SK-N-SH (cell line): Measurements from ENCODE around the gene TMPRSS11D. TPM values are rescaled to one million over a fixed set of nuclear protein-coding genes. Genes with fewer than 3 reads are reported as not detected.

Experiments used
- CTCF ChIA-PET: fragments of 300-600, 350-600 bp; formaldehyde crosslinking; extraction: SDS; loops from one replicate; lab custom pipeline; 2021; lab: Yijun Ruan, JAX
- POLR2A ChIA-PET: fragments of 350-600 bp; sonication (Branson Sonifier 250); formaldehyde crosslinking; extraction: SDS; loops from one replicate; lab custom pipeline; 2020; ENCODE audit warnings: antibody characterized with exemption, inconsistent platforms; lab: Yijun Ruan, JAX
- DNase-seq: peaks from one replicate; pipeline ENCODE4 v3.0.0; 2012
- H2AFZ ChIP-seq: fragments of 200-600 bp; sonication (generic); 2 replicates; pipeline ENCODE4 v1.8.1; 2016; ENCODE audit warnings: antibody characterized with exemption, mild to moderate bottlenecking, low read depth
- H3F3A ChIP-seq: fragments of 200-600 bp; sonication (generic); replicated peaks from 2 replicates; pipeline ENCODE3; 2016; ENCODE audit warnings: antibody characterized with exemption, mild to moderate bottlenecking; ENCODE audit not compliant: insufficient read depth
- H3K27ac ChIP-seq, 2 experiments: fragments of 200-500 bp in 1 of 2; fragments of 200-600 bp in 1 of 2; sonication (Bioruptor generic) in 1 of 2; sonication (generic), shearing (Covaris generic) in 1 of 2; 2 replicates each; pipeline versions ENCODE4 v1.5.1 to v1.6.1; 2014 to 2016; ENCODE audit warnings: low read depth in 2 of 2, inconsistent platforms in 1 of 2, low read length in 1 of 2, mild to moderate bottlenecking in 1 of 2, mixed read lengths in 1 of 2
- H3K27me3 ChIP-seq: fragments of 200-600 bp; sonication (generic), shearing (Covaris generic); 2 replicates; pipeline ENCODE4 v1.6.1; 2016; ENCODE audit warnings: mixed run types; ENCODE audit not compliant: insufficient read depth
- H3K36me3 ChIP-seq, 2 experiments: fragments of 200-500 bp in 1 of 2; fragments of 200-600 bp in 1 of 2; sonication (Bioruptor generic) in 1 of 2; sonication (generic) in 1 of 2; replicated peaks in 1 of 2; 2 replicates each; pipeline versions ENCODE3 to v1.5.1; 2014 to 2016; ENCODE audit warnings: low read length in 1 of 2, mild to moderate bottlenecking in 1 of 2; ENCODE audit not compliant: insufficient read depth in 2 of 2, control insufficient read depth in 1 of 2
- H3K4me1 ChIP-seq, 2 experiments: fragments of 200-500 bp in 1 of 2; fragments of 200-600 bp in 1 of 2; sonication (Bioruptor generic) in 1 of 2; sonication (generic), shearing (Covaris generic) in 1 of 2; 2 replicates each; pipeline versions ENCODE4 v1.5.1 to v1.6.1; 2014 to 2016; ENCODE audit warnings: low read depth in 1 of 2, low read length in 1 of 2, mixed run types in 1 of 2; ENCODE audit not compliant: insufficient read depth in 2 of 2, control insufficient read depth in 1 of 2
- H3K4me2 ChIP-seq: fragments of 200-600 bp; sonication (generic), shearing (Covaris generic); 2 replicates; pipeline ENCODE4 v1.6.1; 2017; ENCODE audit warnings: mixed run types
- H3K4me3 ChIP-seq, 2 experiments: fragments of 200-500 bp in 1 of 2; fragments of 200-600 bp in 1 of 2; sonication (Bioruptor generic) in 1 of 2; sonication (generic), shearing (Covaris generic) in 1 of 2; 2 replicates each; pipeline versions ENCODE4 v1.5.1 to v1.8.1; 2014 to 2016; ENCODE audit warnings: low read depth in 2 of 2, inconsistent platforms in 1 of 2, low read length in 1 of 2, mild to moderate bottlenecking in 1 of 2, mixed read lengths in 1 of 2, moderate library complexity in 1 of 2
- H3K79me2 ChIP-seq: fragments of 200-600 bp; sonication (generic); 2 replicates; pipeline ENCODE4 v1.8.1; 2017; ENCODE audit warnings: mild to moderate bottlenecking; ENCODE audit not compliant: insufficient read depth
- H3K9ac ChIP-seq: fragments of 200-600 bp; sonication (generic); 2 replicates; pipeline ENCODE4 v1.6.1; 2017; ENCODE audit warnings: mixed run types
- H3K9me2 ChIP-seq: fragments of 200-600 bp; sonication (generic); 2 replicates; pipeline ENCODE4 v1.6.1; 2017; ENCODE audit warnings: mixed run types
- H3K9me3 ChIP-seq: fragments of 200-600 bp; sonication (generic); 2 replicates; pipeline ENCODE4 v1.6.1; 2017; ENCODE audit warnings: mixed run types, mild to moderate bottlenecking, moderate library complexity
- H4K20me1 ChIP-seq: fragments of 200-600 bp; sonication (generic); 2 replicates; pipeline ENCODE4 v1.6.1; 2017; ENCODE audit warnings: mild to moderate bottlenecking, mixed run types; ENCODE audit not compliant: insufficient read depth
- ELF1 ChIP-seq: IDR thresholded peaks from 2 replicates; pipeline ENCODE4 v1.4.0; 2012
- EP300 ChIP-seq, 2 experiments: IDR thresholded peaks; 2 replicates each; pipeline versions ENCODE4 v1.4.0 to v1.6.1; 2012; ENCODE audit warnings: borderline replicate concordance in 1 of 2, low read depth in 1 of 2, low read length in 1 of 2
- EZH2phosphoT487 ChIP-seq: fragments of 200-600 bp; sonication (generic); IDR thresholded peaks from 2 replicates; pipeline ENCODE4 v1.6.1; 2017; ENCODE audit warnings: low read depth, mixed run types, mild to moderate bottlenecking, antibody characterized with exemption, moderate library complexity, borderline replicate concordance
- NFIC ChIP-seq: IDR thresholded peaks from 2 replicates; pipeline ENCODE4 v1.4.0; 2012; ENCODE audit warnings: borderline replicate concordance
- NRF1 ChIP-seq: IDR thresholded peaks from 2 replicates; pipeline ENCODE4 v1.6.1; 2012; ENCODE audit warnings: low read depth, mild to moderate bottlenecking, low read length
- POLR2AphosphoS5 ChIP-seq: IDR thresholded peaks from 2 replicates; pipeline ENCODE4 v1.6.1; 2012; ENCODE audit warnings: low read depth, low read length
- RCOR1 ChIP-seq: fragments of 150-350 bp; IDR thresholded peaks from 2 replicates; pipeline ENCODE4 v1.6.1; 2017; ENCODE audit warnings: antibody characterized with exemption, low read length
- RFX5 ChIP-seq: IDR thresholded peaks from 2 replicates; pipeline ENCODE4 v1.6.1; 2012; ENCODE audit warnings: mild to moderate bottlenecking, improper control_type of control experiment, low read length
- RXRA ChIP-seq: IDR thresholded peaks from 2 replicates; pipeline ENCODE4 v1.4.0; 2012; ENCODE audit warnings: low read depth, mild to moderate bottlenecking, borderline replicate concordance
- SMC3 ChIP-seq: IDR thresholded peaks from 2 replicates; pipeline ENCODE4 v1.6.1; 2012; ENCODE audit warnings: low read depth, low read length, improper control_type of control experiment
- TAF1 ChIP-seq: IDR thresholded peaks from 2 replicates; pipeline ENCODE4 v1.6.1; 2012; ENCODE audit warnings: low read depth, mild to moderate bottlenecking, low read length, moderate library complexity, borderline replicate concordance
- whole genome bisulfite sequencing: methylation state at CpG from one replicate; pipeline ENCODE4 v1.1.6; 2017; ENCODE audit warnings: low lambda C conversion rate; 5-methylcytosine and 5-hydroxymethylcytosine counted together
- polyA plus RNA-seq, 3 experiments: library from polyadenylated mRNA; depleted of rRNA; stranded (reverse); fragments of >200 nt; gene quantifications; 2 replicates each; pipeline ENCODE4 v1.2.3, GENCODE V29; 2012
- TF ChIP-seq, protein P1 (sequence below): IDR thresholded peaks from 2 replicates; pipeline ENCODE4 v1.4.0; 2012; ENCODE audit warnings: low read depth
- TF ChIP-seq, protein P2 (sequence below): IDR thresholded peaks from 2 replicates; pipeline ENCODE4 v1.6.1; 2012; ENCODE audit warnings: mild to moderate bottlenecking, low read depth, low read length, moderate library complexity
- TF ChIP-seq, protein P3 (sequence below): IDR thresholded peaks from 2 replicates; pipeline ENCODE4; 2012
- TF ChIP-seq, protein P4 (sequence below): fragments of 150-350 bp; IDR thresholded peaks from 2 replicates; pipeline ENCODE4 v1.6.1; 2017; ENCODE audit warnings: antibody characterized with exemption, low read length, low read depth, borderline replicate concordance

Gene TMPRSS11D
- polyA plus RNA-seq, 1 of the 3 experiments (the other 2 are of a cell fraction) = 0.02 TPM

DNA sequence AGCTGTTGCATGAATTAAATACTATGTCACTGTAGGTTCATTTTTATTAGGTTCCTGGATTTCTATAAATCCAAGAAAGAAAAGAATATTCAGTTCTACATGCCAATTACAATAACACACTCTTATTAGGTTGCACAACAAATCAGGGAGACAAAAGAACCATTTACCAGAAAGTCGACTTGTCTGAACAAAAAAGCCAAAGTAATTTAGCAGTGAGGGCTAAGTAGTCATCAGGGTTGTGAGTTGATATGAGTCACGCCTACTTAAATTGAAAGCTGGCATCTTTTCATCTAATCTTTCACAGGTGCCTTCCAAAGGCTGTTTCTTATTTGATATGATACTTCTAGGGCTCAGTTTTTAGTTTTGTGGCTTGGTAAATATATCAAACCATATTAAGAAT lies 104.2 kb downstream of the TMPRSS11D start:
- Histone ChIP-seq H3K9me3 (no peaks in the 10 kb centered on the region), H3K9ac (no peak overlapping the region), H3K27ac (no peak overlapping the region), H3K9me2 (no peaks in the 10 kb centered on the region; the same call in 1 of the 2 replicates), H3K4me2 (no peak overlapping the region), H3K79me2 (no peaks in the 10 kb centered on the region)
- TF ChIP-seq SMC3 (no peak), NFIC (no peak), EP300 (IDR thresholded peaks at IDR 0.05; ENCODE audit: borderline replicate concordance in 1 of 2, low read depth in 1 of 2, low read length in 1 of 2) (no peak), EZH2phosphoT487 (no peak), ELF1 (no peak), RXRA (no peak), NRF1 (no peak), POLR2AphosphoS5 (no peak), TAF1 (no peak), RFX5 (no peak), RCOR1 (no peak)
- TF ChIP-seq, protein P1, sequence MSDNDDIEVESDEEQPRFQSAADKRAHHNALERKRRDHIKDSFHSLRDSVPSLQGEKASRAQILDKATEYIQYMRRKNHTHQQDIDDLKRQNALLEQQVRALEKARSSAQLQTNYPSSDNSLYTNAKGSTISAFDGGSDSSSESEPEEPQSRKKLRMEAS = no peak
- TF ChIP-seq, protein P2, sequence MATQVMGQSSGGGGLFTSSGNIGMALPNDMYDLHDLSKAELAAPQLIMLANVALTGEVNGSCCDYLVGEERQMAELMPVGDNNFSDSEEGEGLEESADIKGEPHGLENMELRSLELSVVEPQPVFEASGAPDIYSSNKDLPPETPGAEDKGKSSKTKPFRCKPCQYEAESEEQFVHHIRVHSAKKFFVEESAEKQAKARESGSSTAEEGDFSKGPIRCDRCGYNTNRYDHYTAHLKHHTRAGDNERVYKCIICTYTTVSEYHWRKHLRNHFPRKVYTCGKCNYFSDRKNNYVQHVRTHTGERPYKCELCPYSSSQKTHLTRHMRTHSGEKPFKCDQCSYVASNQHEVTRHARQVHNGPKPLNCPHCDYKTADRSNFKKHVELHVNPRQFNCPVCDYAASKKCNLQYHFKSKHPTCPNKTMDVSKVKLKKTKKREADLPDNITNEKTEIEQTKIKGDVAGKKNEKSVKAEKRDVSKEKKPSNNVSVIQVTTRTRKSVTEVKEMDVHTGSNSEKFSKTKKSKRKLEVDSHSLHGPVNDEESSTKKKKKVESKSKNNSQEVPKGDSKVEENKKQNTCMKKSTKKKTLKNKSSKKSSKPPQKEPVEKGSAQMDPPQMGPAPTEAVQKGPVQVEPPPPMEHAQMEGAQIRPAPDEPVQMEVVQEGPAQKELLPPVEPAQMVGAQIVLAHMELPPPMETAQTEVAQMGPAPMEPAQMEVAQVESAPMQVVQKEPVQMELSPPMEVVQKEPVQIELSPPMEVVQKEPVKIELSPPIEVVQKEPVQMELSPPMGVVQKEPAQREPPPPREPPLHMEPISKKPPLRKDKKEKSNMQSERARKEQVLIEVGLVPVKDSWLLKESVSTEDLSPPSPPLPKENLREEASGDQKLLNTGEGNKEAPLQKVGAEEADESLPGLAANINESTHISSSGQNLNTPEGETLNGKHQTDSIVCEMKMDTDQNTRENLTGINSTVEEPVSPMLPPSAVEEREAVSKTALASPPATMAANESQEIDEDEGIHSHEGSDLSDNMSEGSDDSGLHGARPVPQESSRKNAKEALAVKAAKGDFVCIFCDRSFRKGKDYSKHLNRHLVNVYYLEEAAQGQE = no peak
- TF ChIP-seq, protein P3, sequence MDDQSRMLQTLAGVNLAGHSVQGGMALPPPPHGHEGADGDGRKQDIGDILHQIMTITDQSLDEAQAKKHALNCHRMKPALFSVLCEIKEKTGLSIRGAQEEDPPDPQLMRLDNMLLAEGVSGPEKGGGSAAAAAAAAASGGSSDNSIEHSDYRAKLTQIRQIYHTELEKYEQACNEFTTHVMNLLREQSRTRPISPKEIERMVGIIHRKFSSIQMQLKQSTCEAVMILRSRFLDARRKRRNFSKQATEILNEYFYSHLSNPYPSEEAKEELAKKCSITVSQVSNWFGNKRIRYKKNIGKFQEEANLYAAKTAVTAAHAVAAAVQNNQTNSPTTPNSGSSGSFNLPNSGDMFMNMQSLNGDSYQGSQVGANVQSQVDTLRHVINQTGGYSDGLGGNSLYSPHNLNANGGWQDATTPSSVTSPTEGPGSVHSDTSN = no peak
- TF ChIP-seq, protein P4, sequence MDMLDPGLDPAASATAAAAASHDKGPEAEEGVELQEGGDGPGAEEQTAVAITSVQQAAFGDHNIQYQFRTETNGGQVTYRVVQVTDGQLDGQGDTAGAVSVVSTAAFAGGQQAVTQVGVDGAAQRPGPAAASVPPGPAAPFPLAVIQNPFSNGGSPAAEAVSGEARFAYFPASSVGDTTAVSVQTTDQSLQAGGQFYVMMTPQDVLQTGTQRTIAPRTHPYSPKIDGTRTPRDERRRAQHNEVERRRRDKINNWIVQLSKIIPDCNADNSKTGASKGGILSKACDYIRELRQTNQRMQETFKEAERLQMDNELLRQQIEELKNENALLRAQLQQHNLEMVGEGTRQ = no peak
- TF ChIP-seq, all 33 proteins: peak for 0
- CTCF ChIA-PET = interaction anchor here (0.7 kb wide), 1 partner anchor 188 kb away, joined by 4 read pairs; no protein-coding TSS in a partner anchor
- Histone ChIP-seq H3K36me3 (no peaks in the 10 kb centered on the region), H2AFZ (no peak overlapping the region), H3K4me3 (no peak overlapping the region), H3K27me3 (no peaks in the 10 kb centered on the region), H4K20me1 (no peaks in the 10 kb centered on the region), H3K4me1 (peaks cover 2 to 5% of the 10 kb centered on the region in 2 experiments; a peak in 1 of 4 replicates), H3F3A (no peaks in the 10 kb centered on the region)
- POLR2A ChIA-PET = no interaction called here
- DNase-seq = no peak
- 45% methylated on average over 2 of the region's 2 CpGs for WGBS
